Lung microvascular endothelial cell (primary cell): ENCODE measurements around the gene ABCA12. TPM values are rescaled to one million over a fixed set of nuclear protein-coding genes. Genes with fewer than 3 reads are reported as not detected.
"Not testable (repeated sequence)": the region's sequence is repeated elsewhere in the genome, so short reads cannot be mapped to it uniquely, and the experiment has no call there.

Experiments
- DNase-seq, 2 donors: peaks; one replicate each; pipeline versions ENCODE4 v3.0.0 to v3.0.0-alpha.2; 2010; ENCODE audit warnings: low read depth in 2 of 2
- total RNA-seq: library from RNA; depleted of rRNA; stranded (reverse); fragments of >200 nt; gene quantifications from 2 replicates; pipeline ENCODE4 v1.2.1, GENCODE V29; 2014

Gene ABCA12, protein sequence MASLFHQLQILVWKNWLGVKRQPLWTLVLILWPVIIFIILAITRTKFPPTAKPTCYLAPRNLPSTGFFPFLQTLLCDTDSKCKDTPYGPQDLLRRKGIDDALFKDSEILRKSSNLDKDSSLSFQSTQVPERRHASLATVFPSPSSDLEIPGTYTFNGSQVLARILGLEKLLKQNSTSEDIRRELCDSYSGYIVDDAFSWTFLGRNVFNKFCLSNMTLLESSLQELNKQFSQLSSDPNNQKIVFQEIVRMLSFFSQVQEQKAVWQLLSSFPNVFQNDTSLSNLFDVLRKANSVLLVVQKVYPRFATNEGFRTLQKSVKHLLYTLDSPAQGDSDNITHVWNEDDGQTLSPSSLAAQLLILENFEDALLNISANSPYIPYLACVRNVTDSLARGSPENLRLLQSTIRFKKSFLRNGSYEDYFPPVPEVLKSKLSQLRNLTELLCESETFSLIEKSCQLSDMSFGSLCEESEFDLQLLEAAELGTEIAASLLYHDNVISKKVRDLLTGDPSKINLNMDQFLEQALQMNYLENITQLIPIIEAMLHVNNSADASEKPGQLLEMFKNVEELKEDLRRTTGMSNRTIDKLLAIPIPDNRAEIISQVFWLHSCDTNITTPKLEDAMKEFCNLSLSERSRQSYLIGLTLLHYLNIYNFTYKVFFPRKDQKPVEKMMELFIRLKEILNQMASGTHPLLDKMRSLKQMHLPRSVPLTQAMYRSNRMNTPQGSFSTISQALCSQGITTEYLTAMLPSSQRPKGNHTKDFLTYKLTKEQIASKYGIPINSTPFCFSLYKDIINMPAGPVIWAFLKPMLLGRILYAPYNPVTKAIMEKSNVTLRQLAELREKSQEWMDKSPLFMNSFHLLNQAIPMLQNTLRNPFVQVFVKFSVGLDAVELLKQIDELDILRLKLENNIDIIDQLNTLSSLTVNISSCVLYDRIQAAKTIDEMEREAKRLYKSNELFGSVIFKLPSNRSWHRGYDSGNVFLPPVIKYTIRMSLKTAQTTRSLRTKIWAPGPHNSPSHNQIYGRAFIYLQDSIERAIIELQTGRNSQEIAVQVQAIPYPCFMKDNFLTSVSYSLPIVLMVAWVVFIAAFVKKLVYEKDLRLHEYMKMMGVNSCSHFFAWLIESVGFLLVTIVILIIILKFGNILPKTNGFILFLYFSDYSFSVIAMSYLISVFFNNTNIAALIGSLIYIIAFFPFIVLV (N-terminal part only)
- under 0.01 TPM in 1 of 2 replicates, not detected in the other for total RNA-seq

DNA sequence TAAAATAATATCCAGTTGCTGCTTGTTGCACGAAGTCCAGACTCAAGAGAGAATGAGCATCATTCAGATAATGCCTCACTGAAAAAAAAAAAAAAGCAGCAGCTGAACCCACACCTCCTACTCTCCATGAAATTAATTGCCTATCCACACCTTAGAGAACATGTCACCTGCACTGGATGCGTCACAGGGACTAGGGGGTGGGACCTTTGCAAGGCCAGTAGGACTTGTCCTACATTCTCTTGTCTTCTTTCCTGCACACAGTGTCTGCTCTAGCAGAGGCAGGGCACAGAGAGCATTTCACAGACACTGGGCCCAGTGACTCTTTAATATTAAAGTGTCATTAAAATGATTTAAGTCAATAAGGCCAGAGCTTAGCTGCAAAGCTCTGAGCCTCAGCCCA is at the start of gene ABCA12:
Gene ABCA12, minus strand, starts transcription at position 148 of the 400 bp plus-strand sequence. CDS start 418 bp downstream, outside the sequence.
- DNase-seq: no peak

DNA sequence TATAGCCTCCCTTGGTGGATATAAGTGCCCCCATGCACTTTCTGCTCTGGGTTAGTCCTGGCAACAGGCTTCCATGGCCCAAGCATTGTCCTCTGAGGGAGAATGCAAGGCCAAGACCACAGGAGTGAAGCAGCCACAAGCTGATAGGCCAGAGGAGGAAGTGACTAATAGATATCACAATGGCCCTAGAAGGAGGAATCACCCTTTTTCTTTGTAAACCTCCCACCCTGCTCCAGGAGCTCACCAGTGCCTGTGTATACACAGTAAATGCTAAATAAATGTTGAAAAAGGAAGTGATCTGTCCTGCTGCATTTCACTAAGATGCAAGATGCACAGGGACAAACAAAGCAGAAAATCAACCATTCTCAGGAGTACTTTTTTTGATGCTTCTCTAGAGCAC is 49.7 kb upstream of the ABCA12 start:
- DNase-seq: peak in 1 of 2 donors; percentile 19

DNA sequence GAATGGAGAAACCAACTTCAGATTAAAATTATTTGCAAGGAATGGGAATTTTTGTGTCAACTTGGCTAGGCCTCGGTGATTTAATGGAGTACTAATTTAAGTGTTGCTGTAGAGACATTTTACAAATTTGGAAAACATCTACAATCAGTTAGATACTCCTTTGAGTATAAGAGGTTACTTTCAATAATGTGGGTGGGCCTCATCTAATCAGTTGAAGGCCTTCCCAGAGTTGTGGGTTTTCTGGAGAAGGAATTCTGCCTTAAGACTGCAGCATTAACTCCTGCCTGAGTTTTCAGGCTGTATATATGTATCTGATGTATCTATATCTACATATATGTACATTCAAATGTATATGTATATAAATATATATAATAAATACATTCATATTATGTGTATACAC is 47.6 kb upstream of the ABCA12 start:
- DNase-seq: no peak

DNA sequence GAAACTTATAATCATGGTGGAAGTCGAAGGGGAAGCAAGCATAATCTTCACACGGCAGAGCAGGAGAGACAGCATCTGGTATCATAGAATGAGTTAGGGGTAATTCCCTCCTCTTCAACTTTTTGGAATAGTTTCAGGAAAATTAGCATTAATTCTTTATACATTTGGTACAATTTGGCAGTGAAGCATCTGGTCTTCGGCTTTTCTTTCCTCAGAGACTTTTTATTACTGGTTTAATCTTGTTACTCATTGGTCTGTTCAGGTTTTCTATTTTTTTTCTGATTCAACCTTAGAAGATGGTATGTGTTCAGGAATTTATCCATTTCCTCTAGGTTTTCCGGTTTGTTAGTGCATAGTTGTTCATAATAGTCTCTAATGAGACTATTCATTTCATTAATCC is 39.7 kb upstream of the ABCA12 start:
- DNase-seq: peak in 1 of 2 donors; percentile 15

DNA sequence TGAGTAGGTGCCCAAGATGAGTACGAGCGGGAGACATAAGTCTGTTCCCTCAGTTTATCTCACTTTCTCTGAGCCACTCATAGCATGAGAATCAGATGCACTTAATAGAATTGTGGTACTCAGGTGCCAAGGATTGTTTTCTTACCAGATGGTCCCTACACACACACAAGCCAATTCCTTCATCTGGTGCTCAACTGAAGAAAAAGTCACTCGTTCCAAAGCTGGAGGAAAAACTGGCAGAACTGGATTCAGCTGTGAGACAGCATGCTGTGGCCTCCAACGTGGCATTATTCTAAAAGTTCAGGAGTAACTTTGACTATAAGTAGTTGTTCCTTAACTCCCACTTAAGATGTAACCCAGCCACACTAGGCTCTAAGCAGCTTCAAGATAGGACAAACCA is 33.4 kb upstream of the ABCA12 start:
- no peak for DNase-seq

DNA sequence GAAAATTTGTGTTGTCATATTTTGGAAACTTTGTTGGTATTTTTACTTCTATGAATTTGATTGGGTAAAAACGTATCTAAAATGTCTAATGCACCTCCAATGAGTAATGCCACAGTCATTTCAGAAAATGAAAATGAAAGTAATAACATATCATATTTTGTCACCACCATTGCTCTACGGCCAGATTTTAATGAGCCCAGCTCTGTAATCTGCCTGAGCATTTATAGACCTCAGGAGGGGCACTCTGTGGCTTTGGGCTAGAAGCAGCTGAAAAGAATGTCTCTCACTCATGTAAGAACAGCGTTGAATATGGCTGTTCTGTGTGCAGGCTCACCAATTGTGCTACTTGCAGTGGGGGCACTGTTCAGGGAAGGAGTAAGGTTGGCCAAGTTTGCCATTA is 32.7 kb upstream of the ABCA12 start:
- peak in 1 of 2 donors; percentile 5 for DNase-seq

DNA sequence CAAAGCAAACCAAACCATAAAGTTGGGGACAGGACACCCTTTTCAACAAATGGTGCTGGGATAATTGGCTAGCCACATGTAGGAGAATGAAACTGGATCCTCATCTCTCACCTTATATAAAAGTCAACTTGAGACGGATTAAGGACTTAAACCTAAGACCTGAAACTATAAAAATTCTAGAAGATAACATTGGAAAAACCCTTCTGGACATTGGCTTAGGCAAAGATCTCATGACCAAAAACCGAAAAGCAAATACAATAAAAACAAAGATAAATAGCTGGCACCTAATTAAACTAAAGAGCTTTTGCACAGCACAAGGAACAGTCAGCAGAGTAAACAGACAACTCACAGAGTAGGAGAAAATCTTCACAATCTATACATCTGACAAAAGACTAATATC is 28.1 kb upstream of the ABCA12 start:
- DNase-seq: not testable (repeated sequence)

DNA sequence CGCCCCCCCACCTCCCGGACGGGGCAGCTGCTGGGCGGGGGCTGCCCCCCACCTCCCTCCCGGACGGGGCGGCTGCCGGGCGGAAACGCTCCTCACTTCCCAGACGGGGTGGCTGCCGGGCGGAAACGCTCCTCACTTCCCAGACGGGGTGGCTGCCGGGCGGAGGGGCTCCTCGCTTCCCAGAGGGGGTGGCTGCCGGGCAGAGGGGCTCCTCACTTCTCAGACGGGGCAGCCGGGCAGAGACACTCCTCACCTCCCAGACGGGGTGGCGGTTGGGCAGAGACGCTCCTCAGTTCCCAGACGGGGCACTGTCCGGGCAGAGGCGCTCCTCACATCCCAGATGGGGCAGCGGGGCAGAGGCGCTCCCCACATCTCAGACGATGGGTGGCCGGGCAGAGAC is 24.9 kb upstream of the ABCA12 start:
- not testable (repeated sequence) for DNase-seq

DNA sequence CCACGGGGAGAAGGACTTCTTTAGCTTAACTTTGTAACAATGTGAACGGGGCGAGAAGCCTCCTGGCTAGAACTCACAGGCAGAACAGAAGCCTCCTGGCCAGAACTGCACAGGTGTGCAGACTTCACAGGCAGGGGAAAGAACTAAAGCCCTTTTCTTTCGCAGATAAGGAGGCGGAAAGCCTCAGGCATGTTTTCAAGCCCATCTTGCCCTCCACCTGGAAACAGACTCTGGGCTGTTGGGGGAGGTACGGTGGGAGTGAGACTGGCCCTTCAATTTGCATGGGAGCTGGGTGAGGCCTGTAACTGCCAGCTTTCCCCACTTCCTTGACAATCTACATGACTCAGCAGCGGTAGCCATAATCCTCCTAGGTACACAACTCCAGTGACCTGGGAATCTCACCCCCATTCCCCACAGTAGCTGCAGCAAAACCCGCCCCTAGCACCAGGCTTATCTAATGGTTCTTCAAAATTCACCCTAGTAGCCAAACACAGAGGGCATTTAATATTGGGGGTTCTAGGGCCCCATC is 22.9 kb upstream of the ABCA12 start:
- DNase-seq: no peak

DNA sequence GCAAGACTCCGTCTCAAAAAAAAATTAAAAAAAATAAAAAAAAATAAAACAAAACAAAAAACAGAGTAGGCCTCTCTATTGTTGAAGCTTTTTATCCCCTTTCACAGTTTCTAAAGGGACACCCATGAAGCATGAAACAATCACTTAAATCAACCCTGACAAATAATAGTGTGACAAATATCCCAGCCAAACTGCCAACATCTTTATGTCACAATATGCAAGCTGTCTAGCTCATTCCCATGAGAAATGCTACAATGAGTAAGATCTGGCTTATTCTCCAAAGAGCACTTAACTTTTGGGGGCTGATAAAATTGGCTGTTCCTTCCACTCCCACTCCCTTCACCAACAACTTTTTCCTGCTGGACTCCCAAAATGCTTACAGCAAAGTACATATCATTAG is 21.7 kb upstream of the ABCA12 start:
- no peak for DNase-seq

DNA sequence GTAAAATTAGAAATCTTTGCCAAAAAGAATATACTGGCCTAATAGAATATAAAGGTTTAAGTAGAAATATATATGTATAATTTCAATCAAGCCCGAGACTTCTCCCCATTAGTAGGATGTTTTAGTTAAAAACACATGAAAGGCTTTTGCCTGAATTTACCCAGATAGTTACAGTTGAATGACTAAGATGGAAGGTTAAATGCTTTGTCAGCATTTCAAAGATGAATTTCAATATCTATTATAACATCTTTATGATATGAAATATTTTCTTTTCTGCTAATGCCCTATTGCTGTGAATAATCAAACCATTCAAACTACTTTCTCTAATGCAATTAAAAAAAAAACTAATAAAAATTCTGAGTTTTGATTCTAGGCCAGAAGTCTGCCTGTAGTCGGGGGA is 18.0 kb upstream of the ABCA12 start:
- DNase-seq: no peak

DNA sequence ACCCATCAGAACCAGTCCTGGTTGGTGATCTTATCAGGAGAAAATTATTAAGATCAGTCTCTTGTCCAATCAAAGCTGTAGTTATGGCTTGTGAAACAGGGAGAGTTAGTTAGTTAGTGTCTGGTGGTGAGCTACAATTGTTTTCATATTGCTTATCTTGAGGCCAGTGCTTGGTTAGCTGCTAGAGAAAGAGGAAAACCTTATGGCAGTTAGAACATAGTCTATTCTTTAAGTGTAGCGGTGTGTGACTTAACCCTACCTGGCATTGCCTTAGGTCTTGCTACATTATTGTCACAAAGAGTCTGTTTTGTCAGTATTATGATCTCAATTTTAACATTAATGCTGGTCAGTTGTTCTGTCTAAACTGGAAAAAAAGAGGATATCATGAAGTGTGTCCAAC is 11.5 kb upstream of the ABCA12 start:
- no peak for DNase-seq

DNA sequence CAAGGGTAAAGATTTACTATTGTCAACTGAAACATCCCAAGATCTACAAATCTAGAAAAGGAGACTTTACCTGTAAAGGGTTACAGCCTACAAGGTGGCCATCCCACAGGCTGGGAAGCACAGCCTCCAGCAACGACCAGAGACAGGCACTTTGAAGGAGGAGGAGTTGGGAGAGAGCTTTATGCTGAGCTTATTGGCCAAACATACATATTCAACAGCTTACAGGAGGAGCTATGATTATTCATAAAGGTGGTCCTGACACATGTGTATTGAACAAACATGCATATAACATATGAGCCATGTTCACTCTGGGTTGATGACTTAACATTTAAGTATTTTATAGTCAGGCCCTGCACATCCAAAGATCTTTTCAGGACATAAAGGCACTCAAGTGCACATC is 11.1 kb upstream of the ABCA12 start:
- no peak for DNase-seq

DNA sequence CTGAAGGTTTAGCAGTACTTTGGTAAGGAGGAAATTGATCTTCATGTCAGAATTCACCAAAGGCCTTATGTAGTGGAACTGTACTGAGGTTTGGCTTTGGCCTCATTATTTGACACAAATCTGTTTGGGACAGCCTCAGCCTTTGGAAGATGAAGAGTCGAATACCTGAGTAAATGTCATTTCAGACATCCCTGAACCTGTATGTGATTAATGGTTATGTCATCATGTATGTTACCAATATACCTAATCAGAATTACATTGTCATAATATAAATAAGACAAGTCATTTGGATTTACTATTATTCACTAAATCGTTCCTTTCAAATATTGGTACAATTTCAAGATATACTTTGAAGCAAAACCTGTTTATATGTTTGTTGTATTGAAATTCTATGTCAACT is 10.6 kb upstream of the ABCA12 start:
- no peak for DNase-seq

DNA sequence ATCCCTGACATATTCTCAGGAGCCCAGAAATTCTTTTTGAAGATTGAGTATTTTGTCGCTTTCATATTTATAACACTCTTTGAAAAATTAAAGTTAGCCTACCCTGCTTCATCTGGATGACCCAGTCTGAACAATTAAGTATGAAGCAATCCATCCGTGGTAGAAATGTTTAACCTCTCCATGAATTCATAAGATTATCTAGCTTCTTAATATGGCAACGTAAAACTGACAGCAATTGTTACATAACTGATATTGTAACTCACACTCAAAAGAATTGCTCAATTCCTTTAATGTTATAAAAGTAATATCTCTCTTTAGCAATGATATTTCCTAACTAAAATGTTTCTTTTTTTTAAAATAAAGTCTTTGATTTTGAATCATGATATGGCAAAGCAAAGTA is 7.2 kb upstream of the ABCA12 start:
- no peak for DNase-seq

DNA sequence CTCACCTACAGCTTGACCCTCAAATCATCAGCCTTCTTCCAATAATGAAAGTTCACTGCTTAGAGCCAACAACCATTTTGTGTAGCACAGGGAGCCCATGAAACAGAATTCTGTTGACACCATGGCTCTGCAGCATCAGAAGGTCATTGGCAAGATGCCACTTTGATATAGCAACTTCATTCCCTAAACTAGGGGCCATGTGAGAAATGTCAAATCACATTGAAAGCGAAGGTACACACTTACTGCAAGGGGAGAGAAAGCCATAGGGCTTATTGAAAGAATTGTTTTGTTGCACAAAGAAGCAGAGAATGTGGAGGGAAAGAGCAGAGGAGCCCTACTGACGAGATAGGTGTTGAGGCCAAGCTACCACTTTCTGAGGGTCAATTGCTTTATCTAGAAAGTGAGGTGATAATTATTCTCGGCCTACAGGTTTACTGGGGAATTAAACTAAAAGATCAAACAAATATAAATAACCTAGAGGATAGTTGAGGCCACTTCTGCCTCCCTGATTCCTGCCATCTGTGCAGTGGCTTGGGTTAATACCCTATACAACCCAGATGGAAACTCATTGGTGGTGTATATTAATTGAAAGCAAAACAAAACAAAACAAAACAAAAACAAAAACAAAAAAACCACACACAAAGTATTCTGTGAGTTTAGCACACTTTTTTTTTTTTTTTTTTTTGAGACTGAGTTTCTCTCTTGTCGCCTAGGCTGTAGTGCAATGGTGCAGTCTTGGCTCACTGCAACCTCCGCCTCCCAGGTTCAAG is 5.9 kb upstream of the ABCA12 start:
- no peak for DNase-seq

DNA sequence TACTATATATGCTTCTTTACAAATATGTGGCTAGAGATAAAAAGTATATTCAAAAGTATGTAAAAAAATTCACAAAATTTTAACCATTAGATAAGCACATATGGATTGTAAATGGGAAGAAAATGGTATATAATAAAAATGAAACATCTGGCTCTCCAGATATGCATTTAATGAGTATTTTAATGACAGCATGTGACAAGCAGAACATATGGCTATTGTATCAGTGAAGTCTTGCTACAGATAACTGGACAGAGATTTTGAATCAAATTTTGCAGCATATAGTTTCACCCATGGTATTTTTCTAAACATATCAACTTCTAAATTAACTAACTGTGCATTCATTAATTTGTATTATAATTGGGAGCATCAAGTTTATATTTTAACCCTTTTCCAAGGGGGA is 5.0 kb upstream of the ABCA12 start:
- no peak for DNase-seq

DNA sequence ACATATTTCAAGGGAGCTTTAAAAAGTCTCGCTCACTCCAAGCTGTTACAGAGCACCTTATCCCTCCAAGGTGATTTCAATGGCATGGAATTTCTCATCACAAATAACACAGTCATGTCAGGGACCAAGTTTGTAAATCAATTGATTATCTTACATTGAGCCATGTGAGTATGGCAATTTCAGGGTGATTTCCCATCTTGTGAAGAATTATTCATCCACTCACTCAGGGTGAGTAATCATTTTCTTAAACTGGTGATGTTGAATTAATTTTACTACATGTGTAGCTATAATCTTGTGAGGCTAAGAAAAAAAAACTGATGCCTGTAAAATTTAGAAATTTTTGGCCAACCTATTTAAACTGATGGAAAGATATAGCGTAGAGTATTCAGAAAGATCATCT is 3.3 kb upstream of the ABCA12 start:
- DNase-seq: no peak

DNA sequence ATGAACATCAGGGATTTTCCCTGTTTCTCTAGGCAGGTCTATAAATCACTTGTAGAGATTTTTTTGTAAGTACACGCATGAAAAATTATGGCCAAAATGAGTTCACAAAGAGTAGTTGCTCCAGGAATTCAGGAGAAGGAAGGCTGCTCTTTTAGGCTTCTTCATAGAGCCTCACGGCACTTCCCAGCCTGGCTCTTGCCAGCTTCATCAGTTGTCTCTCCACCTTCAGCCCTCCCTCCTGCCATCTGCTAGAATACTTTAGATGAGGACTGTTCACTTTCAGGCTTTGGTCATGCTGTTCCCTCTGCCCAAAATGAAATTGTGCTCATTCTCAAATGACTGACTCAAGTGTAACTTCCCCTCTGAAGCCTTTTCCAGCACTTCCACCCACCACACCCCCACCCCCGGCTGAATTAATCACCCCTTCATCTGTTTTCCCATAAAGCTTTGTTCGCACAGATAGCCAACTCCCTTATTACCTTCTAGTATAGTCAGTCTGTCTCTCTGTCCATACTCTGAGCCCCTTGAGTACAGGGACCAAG is 1.8 kb upstream of the ABCA12 start:
- DNase-seq: no peak

DNA sequence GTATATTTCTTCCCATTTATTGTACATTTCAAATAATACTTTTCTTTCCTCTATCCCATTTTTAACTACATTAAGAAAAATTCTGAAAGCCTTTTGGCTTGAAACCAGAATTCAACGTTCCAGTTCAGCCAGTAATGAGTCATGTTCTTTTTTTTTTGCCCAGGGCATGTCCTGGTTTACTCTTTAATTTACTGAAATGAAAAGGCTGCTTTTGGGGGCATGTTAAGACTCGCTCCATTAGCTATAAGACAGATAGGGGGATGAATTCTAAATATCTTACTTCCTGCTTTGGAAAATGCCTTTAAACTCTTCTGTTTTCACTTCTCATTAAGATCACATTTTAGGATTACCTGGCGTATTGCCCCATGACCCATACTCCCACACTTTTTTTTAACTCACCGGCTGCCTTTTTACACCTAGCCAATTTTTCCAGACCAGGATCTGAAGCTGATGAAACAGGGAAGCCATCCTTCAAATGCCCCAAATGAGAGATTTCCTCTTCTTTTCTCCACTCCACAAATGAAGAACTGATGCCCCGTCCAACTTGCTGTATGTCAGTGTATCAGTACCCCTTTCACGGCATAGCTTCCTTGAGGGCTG is 585 bp downstream of the ABCA12 start:
- peak in 1 of 2 donors; percentile 28 for DNase-seq
